Body of pancreas (tissue), 4 donors: ENCODE results near the gene KPNA6.

Source experiments
- POLR2A ChIP-seq, 3 donors: fragments of 450-650 bp; IDR thresholded peaks; one replicate each; pipeline ENCODE4 v1.6.1; 2016; ENCODE audit warnings: antibody characterized with exemption in 3 of 3, mild to moderate bottlenecking in 2 of 3
- TF ChIP-seq, protein P1 (sequence below), 7 experiments: fragments of 450-650 bp in 4 of 7; fragments of 200-600 bp in 3 of 7; sonication (generic) in 3 of 7; IDR thresholded peaks; one replicate each; pipeline ENCODE4 v1.5.1; 2016 to 2019; ENCODE audit warnings: antibody characterized with exemption in 7 of 7

- TF ChIP-seq POLR2A (IDR thresholded peaks at IDR 0.05), result no peak
- TF ChIP-seq, protein P1, sequence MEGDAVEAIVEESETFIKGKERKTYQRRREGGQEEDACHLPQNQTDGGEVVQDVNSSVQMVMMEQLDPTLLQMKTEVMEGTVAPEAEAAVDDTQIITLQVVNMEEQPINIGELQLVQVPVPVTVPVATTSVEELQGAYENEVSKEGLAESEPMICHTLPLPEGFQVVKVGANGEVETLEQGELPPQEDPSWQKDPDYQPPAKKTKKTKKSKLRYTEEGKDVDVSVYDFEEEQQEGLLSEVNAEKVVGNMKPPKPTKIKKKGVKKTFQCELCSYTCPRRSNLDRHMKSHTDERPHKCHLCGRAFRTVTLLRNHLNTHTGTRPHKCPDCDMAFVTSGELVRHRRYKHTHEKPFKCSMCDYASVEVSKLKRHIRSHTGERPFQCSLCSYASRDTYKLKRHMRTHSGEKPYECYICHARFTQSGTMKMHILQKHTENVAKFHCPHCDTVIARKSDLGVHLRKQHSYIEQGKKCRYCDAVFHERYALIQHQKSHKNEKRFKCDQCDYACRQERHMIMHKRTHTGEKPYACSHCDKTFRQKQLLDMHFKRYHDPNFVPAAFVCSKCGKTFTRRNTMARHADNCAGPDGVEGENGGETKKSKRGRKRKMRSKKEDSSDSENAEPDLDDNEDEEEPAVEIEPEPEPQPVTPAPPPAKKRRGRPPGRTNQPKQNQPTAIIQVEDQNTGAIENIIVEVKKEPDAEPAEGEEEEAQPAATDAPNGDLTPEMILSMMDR (IDR thresholded peaks at IDR 0.05), result no peak
These were observed 14.3 kb downstream of the KPNA6 start for GRCh38 chr1:32122151-32122550.
